ENCODE data around the gene NOX4. TPM values are rescaled to one million over a fixed set of nuclear protein-coding genes. Genes with fewer than 3 reads are reported as not detected.

Gene NOX4
- total and polyA plus RNA-seq, 7 donors: 0.46 to 4.2 (median 1.8) TPM

DNA sequence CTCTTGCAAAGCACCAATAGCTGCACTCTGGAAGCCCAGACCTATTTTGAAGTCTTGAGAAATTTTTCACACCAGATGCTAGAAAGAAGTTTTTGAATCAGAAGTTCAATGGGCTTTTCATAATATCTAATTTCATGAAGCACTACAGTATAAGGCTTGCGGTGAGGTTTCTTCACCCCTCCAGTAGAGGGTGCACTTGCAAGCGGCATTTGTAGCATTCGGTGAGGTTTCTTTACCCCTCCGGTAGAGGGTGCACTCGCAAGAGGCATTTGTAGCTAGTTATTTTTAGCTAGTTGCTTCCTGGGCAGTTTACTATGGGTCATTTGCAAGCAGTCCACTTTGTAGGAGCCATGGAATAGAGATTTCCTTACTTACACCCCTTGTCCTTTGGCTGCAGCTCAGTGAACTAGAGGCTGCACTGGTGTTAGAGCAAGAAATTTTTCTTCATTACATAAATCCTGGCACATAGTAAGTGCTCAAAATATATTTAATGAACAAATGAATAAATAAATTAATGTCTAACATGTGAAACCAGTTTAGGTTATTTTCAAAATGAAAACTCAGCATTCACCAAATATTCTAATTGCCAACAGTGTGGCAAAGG lies 7.8 kb upstream of the NOX4 start:
- WGBS, 3 donors: 84 to 89% (median 88%) methylated on average over 5 of the region's 5 CpGs

DNA sequence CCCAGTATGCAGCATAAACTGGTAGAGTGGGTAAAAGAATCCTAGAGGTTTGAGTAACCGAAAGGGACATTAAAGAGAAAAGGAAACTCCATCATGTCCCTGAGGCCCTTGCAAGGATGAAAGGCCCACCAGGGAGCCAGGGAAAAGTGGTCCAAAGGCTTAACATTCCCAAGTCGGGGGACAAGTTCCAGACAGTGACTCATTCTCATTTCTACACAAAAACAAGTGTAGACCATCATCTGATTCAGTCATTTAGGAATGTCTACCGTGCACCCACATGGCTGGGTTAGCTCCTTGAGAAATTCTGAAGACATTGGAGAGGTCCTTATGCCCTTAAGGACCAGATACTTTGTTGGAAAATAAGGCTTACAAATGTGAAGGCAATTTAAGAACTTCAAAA lies 4.8 kb upstream of the NOX4 start:
- H3K9me3 ChIP-seq: no peaks in the 10 kb centered on the region
- ATAC-seq (peak in 3 of 4 donors; percentile 30 to 63 (median 59)), DNase-seq (peak; percentile 54 to 57)
- intact Hi-C loops (cut with DNase I): no loop called here
- 23 to 37% (median 28%) methylated on average over 3 of the region's 3 CpGs for WGBS, 3 donors
- H3K27ac ChIP-seq: no peak overlapping the region
- peaks cover 0 to 3% (median 2%) of the 10 kb centered on the region in 3 donors for H3K27me3 ChIP-seq (ENCODE audit: insufficient read depth in 3 of 3, low read length in 2 of 3)
- H3K4me3 ChIP-seq: no peak overlapping the region
- no peaks in the 10 kb centered on the region for H3K36me3 ChIP-seq (ENCODE audit: insufficient read depth in 1 of 2, low read depth in 1 of 2)
- TF ChIP-seq, protein P1, sequence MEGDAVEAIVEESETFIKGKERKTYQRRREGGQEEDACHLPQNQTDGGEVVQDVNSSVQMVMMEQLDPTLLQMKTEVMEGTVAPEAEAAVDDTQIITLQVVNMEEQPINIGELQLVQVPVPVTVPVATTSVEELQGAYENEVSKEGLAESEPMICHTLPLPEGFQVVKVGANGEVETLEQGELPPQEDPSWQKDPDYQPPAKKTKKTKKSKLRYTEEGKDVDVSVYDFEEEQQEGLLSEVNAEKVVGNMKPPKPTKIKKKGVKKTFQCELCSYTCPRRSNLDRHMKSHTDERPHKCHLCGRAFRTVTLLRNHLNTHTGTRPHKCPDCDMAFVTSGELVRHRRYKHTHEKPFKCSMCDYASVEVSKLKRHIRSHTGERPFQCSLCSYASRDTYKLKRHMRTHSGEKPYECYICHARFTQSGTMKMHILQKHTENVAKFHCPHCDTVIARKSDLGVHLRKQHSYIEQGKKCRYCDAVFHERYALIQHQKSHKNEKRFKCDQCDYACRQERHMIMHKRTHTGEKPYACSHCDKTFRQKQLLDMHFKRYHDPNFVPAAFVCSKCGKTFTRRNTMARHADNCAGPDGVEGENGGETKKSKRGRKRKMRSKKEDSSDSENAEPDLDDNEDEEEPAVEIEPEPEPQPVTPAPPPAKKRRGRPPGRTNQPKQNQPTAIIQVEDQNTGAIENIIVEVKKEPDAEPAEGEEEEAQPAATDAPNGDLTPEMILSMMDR (IDR thresholded peaks at IDR 0.05): no peak
- H3K4me1 ChIP-seq: no peaks in the 10 kb centered on the region

More for the DNA sequence above, 7.8 kb upstream of the NOX4 start:
- DNase-seq: no peak
- no peak for ATAC-seq
- no peaks in the 10 kb centered on the region for H3K36me3 ChIP-seq (ENCODE audit: insufficient read depth in 1 of 2, low read depth in 1 of 2)
- H3K4me1 ChIP-seq: no peaks in the 10 kb centered on the region
- intact Hi-C loops (cut with DNase I): no loop called here
- no peak overlapping the region for H3K27ac ChIP-seq
- TF ChIP-seq, protein P1 (IDR thresholded peaks at IDR 0.05): no peak
- H3K27me3 ChIP-seq (ENCODE audit: insufficient read depth in 3 of 3, low read length in 2 of 3): no peaks in the 10 kb centered on the region
- H3K4me3 ChIP-seq: no peak overlapping the region
- no peaks in the 10 kb centered on the region for H3K9me3 ChIP-seq

DNA sequence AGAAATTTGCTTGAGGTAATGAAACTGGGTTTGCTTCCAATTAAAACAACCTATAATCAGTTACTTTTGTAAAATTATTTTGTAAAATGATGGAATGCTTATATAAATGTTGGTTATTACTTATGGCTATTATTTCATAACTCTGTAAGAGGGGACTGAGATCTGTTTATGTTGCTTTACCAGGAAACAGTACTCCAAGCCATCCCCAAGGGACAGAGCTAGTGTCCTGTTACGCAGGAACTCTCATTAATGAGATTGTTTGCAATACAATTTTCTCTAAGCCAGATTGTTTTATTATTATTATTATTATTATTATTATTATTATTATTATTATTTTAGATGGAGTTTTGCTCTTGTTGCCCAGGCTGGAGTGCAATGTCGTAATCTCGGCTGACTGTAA lies 2.3 kb upstream of the NOX4 start:
- ATAC-seq (no peak), DNase-seq (no peak)
- intact Hi-C loops (cut with DNase I): no loop called here
- Histone ChIP-seq H3K27me3 (ENCODE audit: insufficient read depth in 3 of 3, low read length in 2 of 3) (peaks cover 0 to 5% (median 2%) of the 10 kb centered on the region in 3 donors), H3K9me3 (no peaks in the 10 kb centered on the region), H3K36me3 (ENCODE audit: insufficient read depth in 1 of 2, low read depth in 1 of 2) (no peaks in the 10 kb centered on the region), H3K27ac (no peak overlapping the region), H3K4me3 (no peak overlapping the region), H3K4me1 (no peaks in the 10 kb centered on the region)
- TF ChIP-seq, protein P1 (IDR thresholded peaks at IDR 0.05): no peak
- WGBS, 3 donors: 78 to 87% (median 86%) methylated on average over 3 of the region's 3 CpGs

DNA sequence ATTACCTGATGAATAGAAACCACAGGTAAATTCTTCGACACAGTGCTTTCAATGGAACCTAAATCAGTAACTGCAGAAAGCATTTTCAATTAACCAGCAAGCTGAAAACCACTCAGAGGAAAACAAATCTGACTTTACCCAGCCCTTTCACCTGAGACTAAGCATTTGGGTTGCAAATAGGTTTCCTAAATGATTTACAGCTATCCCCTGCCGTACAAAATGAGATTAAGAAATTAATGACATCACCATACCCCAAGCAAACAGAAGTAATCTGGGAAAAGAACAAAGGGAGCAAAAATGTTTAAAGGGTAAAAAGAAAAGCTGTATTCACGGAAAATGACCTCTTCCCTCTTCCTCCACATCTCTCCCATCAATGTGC lies 584 bp downstream of the NOX4 start:
- no peak overlapping the region for H3K27ac ChIP-seq
- ATAC-seq: no peak
- 28 to 35% (median 29%) methylated on average over 3 of the region's 3 CpGs for WGBS, 3 donors
- H3K9me3 ChIP-seq: no peaks in the 10 kb centered on the region
- peaks cover 0 to 5% (median 2%) of the 10 kb centered on the region in 3 donors for H3K27me3 ChIP-seq (ENCODE audit: insufficient read depth in 3 of 3, low read length in 2 of 3)
- intact Hi-C loops (cut with DNase I): no loop called here
- TF ChIP-seq, protein P1 (IDR thresholded peaks at IDR 0.05): no peak
- peak overlapping the region; percentile 58 for H3K4me3 ChIP-seq
- no peaks in the 10 kb centered on the region for H3K36me3 ChIP-seq (ENCODE audit: insufficient read depth in 1 of 2, low read depth in 1 of 2)
- no peaks in the 10 kb centered on the region for H3K4me1 ChIP-seq
- no peak for DNase-seq

DNA sequence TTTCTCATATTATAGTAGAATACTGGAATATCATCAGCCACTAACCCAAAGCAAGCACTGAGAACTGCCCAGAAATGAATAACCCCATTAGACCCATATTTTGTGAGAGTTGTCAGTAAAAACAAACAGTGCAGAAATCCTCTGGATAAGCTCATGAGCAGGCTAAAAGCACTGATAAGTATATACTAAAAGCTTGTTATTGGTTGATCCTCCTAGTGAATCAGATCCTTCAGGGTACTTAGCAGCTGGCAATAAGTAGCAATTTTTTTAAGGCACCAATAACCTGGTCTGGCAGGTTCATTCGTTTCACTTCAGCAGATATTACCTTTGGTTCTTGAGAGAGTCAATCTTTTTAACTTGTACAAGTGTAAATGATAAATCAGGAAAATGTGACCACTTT lies 1.2 kb downstream of the NOX4 start:
- H3K27me3 ChIP-seq (ENCODE audit: insufficient read depth in 3 of 3, low read length in 2 of 3): peaks cover 0 to 5% (median 2%) of the 10 kb centered on the region in 3 donors
- no peaks in the 10 kb centered on the region for H3K36me3 ChIP-seq (ENCODE audit: insufficient read depth in 1 of 2, low read depth in 1 of 2)
- WGBS, 3 donors: 48 to 62% (median 61%) methylated on average over 1 of the region's 1 CpG
- H3K27ac ChIP-seq: no peak overlapping the region
- peak overlapping the region; percentile 58 for H3K4me3 ChIP-seq
- intact Hi-C loops (cut with DNase I): no loop called here
- no peaks in the 10 kb centered on the region for H3K4me1 ChIP-seq
- no peak for ATAC-seq
- DNase-seq: no peak
- H3K9me3 ChIP-seq: no peaks in the 10 kb centered on the region
- TF ChIP-seq, protein P1 (IDR thresholded peaks at IDR 0.05): no peak
